Hepatocyte (in vitro differentiated cells): ENCODE results near the gene ZBTB20.

ENCODE experiments used
- EZH2 ChIP-seq: fragments of 200-600 bp; sonication (generic); IDR thresholded peaks from 2 replicates; pipeline ENCODE4 v1.6.1; 2016; ENCODE audit warnings: antibody characterized with exemption, mild to moderate bottlenecking, borderline replicate concordance
- TF ChIP-seq, protein P1 (sequence below): fragments of 200-600 bp; sonication (generic); IDR thresholded peaks from 2 replicates; pipeline ENCODE4 v1.5.1; 2016; ENCODE audit warnings: antibody characterized with exemption, mild to moderate bottlenecking; ENCODE audit not compliant: poor library complexity

DNA sequence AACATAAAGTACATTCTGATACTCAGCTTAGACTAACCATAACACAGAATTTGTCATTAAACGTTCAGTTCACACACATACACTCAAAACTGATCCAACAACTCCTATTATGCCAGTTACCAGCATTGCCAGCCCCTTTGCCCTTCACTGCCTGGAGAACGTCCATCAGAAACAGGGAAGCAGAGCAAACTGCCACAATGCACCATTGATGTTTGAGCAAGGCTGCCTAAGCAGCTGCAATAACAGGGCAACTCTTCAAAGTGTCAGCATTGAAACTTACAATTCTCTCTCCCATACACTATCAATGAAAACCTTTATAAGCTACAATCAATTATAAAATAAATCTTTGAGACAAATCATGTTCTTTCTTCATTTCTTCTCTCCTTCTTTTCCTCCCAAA lies 85.1 kb downstream of the ZBTB20 start:
- TF ChIP-seq, protein P1, sequence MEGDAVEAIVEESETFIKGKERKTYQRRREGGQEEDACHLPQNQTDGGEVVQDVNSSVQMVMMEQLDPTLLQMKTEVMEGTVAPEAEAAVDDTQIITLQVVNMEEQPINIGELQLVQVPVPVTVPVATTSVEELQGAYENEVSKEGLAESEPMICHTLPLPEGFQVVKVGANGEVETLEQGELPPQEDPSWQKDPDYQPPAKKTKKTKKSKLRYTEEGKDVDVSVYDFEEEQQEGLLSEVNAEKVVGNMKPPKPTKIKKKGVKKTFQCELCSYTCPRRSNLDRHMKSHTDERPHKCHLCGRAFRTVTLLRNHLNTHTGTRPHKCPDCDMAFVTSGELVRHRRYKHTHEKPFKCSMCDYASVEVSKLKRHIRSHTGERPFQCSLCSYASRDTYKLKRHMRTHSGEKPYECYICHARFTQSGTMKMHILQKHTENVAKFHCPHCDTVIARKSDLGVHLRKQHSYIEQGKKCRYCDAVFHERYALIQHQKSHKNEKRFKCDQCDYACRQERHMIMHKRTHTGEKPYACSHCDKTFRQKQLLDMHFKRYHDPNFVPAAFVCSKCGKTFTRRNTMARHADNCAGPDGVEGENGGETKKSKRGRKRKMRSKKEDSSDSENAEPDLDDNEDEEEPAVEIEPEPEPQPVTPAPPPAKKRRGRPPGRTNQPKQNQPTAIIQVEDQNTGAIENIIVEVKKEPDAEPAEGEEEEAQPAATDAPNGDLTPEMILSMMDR, result no peak
- no peak for TF ChIP-seq EZH2
